ENCODE measurements around the gene TRAPPC3L. TPM values are rescaled to one million over a fixed set of nuclear protein-coding genes. Genes with fewer than 3 reads are reported as not detected.

TRAPPC3L gene
- total and polyA plus RNA-seq, 2 of the 8 experiments (the other 6 are each of a cell fraction or from before 2014, with no cell fraction given), result not detected

DNA sequence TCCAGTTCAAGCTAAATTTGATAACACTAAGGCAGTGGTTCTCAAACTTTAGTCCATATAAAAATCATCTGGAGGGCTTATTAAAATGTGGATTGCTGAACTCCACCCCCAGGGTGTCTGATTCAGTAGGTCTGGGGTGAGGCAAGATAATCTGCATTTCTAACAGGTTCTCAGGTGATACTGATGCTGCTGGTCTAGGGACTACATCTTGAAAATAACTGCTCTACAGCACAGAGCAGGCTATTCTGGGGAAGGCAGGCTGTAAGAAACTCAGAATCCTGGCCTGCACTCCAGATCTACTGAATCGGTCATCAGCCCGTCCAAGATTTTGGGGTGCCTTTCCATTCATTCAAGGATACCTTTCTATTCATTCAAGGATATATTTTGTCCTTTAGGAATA is 22.6 kb downstream of the TRAPPC3L start:
- no peaks in the 10 kb centered on the region for H3K79me2 ChIP-seq (ENCODE audit: control insufficient read depth in 1 of 2, insufficient read depth in 2 of 2, low read length in 2 of 2)
- H4K20me1 ChIP-seq (replicated peaks in 1 of 2; ENCODE audit: control insufficient read depth in 1 of 2, insufficient read depth in 2 of 2, low read length in 2 of 2), result no peaks in the 10 kb centered on the region
- no peaks in the 10 kb centered on the region for H3K23me2 ChIP-seq (ENCODE audit: low read depth, low read length)
- ChIA-PET POLR2A (ENCODE audit: partially characterized antibody) (interaction anchor here (0.9 kb wide), 1 partner anchor 9 kb away, joined by 3 read pairs; no protein-coding TSS in a partner anchor), CTCF (ENCODE audit: partially characterized antibody) (interaction anchor here (0.7 to 2.9 kb wide), 8 partner anchors 10 to 254 kb away, joined by 4 to 22 read pairs (median 7); partner anchors contain the start of gene CALHM5)
- DNase-seq (ENCODE audit: low read depth in 1 of 2, low spot score in 2 of 2) (no peak), FAIRE-seq (peak; percentile 85)
- H2BK12ac ChIP-seq (ENCODE audit: low read depth, low read length), result no peak overlapping the region
- no peak overlapping the region for H3K56ac ChIP-seq (replicated peaks; ENCODE audit: insufficient read length, low read depth, low read length)
- H4K5ac ChIP-seq (ENCODE audit: insufficient read length, low read depth, low read length), result no peak overlapping the region
- H3K79me1 ChIP-seq (ENCODE audit: low read depth, low read length), result no peaks in the 10 kb centered on the region
- no peak overlapping the region for H3K14ac ChIP-seq (ENCODE audit: insufficient read length)
- no peak overlapping the region for H3K23ac ChIP-seq (ENCODE audit: insufficient read length)
- no peak overlapping the region for H2AK5ac ChIP-seq (ENCODE audit: low read depth, low read length)
- no peak overlapping the region for H2AFZ ChIP-seq (ENCODE audit: low read length)
- H3K9me3 ChIP-seq (ENCODE audit: insufficient read depth in 2 of 2, low read depth in 1 of 2, low read length in 1 of 2), result no peaks in the 10 kb centered on the region
- no peak overlapping the region for H2BK15ac ChIP-seq (ENCODE audit: low read length)
- H3K18ac ChIP-seq (ENCODE audit: extremely low read depth, low read length), result no peak overlapping the region
- H3K9ac ChIP-seq (replicated peaks in 1 of 4; ENCODE audit: extremely low read depth in 1 of 4, low read depth in 3 of 4, low read length in 3 of 4), result no peak overlapping the region
- no peak overlapping the region for H2BK20ac ChIP-seq (ENCODE audit: low read length)
- H3K27me3 ChIP-seq (replicated peaks in 1 of 4; ENCODE audit: control insufficient read depth in 3 of 4, extremely low read depth in 1 of 4, insufficient read depth in 3 of 4, low read length in 3 of 4), result no peaks in the 10 kb centered on the region
- no peak overlapping the region for H2BK120ac ChIP-seq (replicated peaks; ENCODE audit: low read depth, low read length)
- no peak overlapping the region for H3K4ac ChIP-seq (replicated peaks; ENCODE audit: insufficient read length, low read depth, low read length)
- no peak overlapping the region for H3K27ac ChIP-seq (ENCODE audit: low read depth, low read length)
- H3K4me2 ChIP-seq (ENCODE audit: insufficient read depth in 1 of 2, low read depth in 2 of 2, low read length in 2 of 2), result no peak overlapping the region
- H4K8ac ChIP-seq (ENCODE audit: extremely low read depth, insufficient read depth, low read length), result no peak overlapping the region
- no peak overlapping the region for H4K91ac ChIP-seq (replicated peaks; ENCODE audit: insufficient read length, low read length)
- peaks cover 0 to 3% (median 1%) of the 10 kb centered on the region in 4 experiments; a peak in 1 of 7 replicates for H3K4me1 ChIP-seq (replicated peaks in 1 of 4; ENCODE audit: control insufficient read depth in 3 of 4, insufficient read depth in 4 of 4, low read length in 3 of 4)
- H2BK5ac ChIP-seq (ENCODE audit: low read depth, low read length), result no peak overlapping the region
- WGBS, 2 experiments (ENCODE audit: extremely low coverage in 1 of 2, insufficient coverage in 1 of 2, insufficient read length in 1 of 2, insufficient replicate concordance in 2 of 2, low coverage in 1 of 2, low lambda C conversion rate in 2 of 2, missing lambda C conversion rate in 1 of 2), result 67% methylated on average over 2 of the region's 2 CpGs; no CpG with 5 or more reads in 1 of the 2 experiments
- H3K36me3 ChIP-seq (ENCODE audit: control insufficient read depth in 2 of 4, insufficient read depth in 4 of 4, low read length in 3 of 4), result no peaks in the 10 kb centered on the region
- no peak overlapping the region for H3K4me3 ChIP-seq (ENCODE audit: extremely low read depth in 1 of 4, insufficient read depth in 2 of 4, low read depth in 3 of 4, low read length in 4 of 4)
- TF ChIP-seq CHD2 (IDR thresholded peaks at IDR 0.05; ENCODE audit: low read length) (no peak), TAF7 (optimal IDR thresholded peaks at IDR 0.05; ENCODE audit: borderline replicate concordance, low read depth, low read length) (no peak), SIN3A (conservative IDR thresholded peaks at IDR 0.05 in 1 of 2, IDR thresholded peaks at IDR 0.05 in 1 of 2; ENCODE audit: low read depth in 1 of 2, low read length in 2 of 2) (no peak), EP300 (IDR thresholded peaks at IDR 0.05; ENCODE audit: borderline replicate concordance in 1 of 2, low read depth in 2 of 2, low read length in 2 of 2) (no peak), POU5F1 (IDR thresholded peaks at IDR 0.05; ENCODE audit: low read depth, low read length) (no peak), MAFK (IDR thresholded peaks at IDR 0.05; ENCODE audit: low read depth, low read length) (no peak), CREB1 (IDR thresholded peaks at IDR 0.05) (no peak), SP1 (IDR thresholded peaks at IDR 0.05; ENCODE audit: low read depth, low read length) (no peak), EGR1 (IDR thresholded peaks at IDR 0.05; ENCODE audit: borderline replicate concordance, low read depth, low read length) (no peak), CBX5 (IDR thresholded peaks at IDR 0.05; ENCODE audit: low read depth, low read length) (no peak), SUZ12 (IDR thresholded peaks at IDR 0.05; ENCODE audit: low read length) (no peak), EZH2 (IDR thresholded peaks at IDR 0.05; ENCODE audit: low read depth, low read length, severe bottlenecking) (no peak)
- TF ChIP-seq, protein P1, sequence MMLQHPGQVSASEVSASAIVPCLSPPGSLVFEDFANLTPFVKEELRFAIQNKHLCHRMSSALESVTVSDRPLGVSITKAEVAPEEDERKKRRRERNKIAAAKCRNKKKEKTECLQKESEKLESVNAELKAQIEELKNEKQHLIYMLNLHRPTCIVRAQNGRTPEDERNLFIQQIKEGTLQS (IDR thresholded peaks at IDR 0.05; ENCODE audit: insufficient read depth, low read depth, low read length), result no peak

Data from H1 (cell line).